ENCODE results near the gene BMPR2. TPM values are rescaled to one million over a fixed set of nuclear protein-coding genes. Genes with fewer than 3 reads are reported as not detected.
A peak's percentile ranks its signal among the peaks of the same experiment; 100 is the strongest.

The BMPR2 gene
- total RNA-seq, 2 donors from 2014 or later, result 7.6 to 12.3 TPM

- H3K27ac Mint-ChIP-seq, result no peak overlapping the region
- ATAC-seq (replicated peaks), result no peak
- peaks cover 5% of the 10 kb centered on the region for H3K4me1 Mint-ChIP-seq
- no peak overlapping the region for H3K4me3 Mint-ChIP-seq
- H3K36me3 Mint-ChIP-seq (ENCODE audit: low read depth), result no peaks in the 10 kb centered on the region
- H3K9me3 Mint-ChIP-seq, result no peaks in the 10 kb centered on the region
- H3K27me3 Mint-ChIP-seq, result no peaks in the 10 kb centered on the region
Observed at GRCh38 chr2:202604699-202605098, 228.6 kb downstream of the BMPR2 start.

- no peak overlapping the region for H3K4me3 Mint-ChIP-seq
- peaks cover 5% of the 10 kb centered on the region for H3K4me1 Mint-ChIP-seq
- H3K27ac Mint-ChIP-seq, result no peak overlapping the region
- ATAC-seq (replicated peaks), result peak; percentile 30
- no peaks in the 10 kb centered on the region for H3K27me3 Mint-ChIP-seq
- H3K36me3 Mint-ChIP-seq (ENCODE audit: low read depth), result no peaks in the 10 kb centered on the region
- H3K9me3 Mint-ChIP-seq, result no peaks in the 10 kb centered on the region
Observed at GRCh38 chr2:202605174-202605573, 229.0 kb downstream of the BMPR2 start.

- Mint-ChIP-seq H3K36me3 (ENCODE audit: low read depth) (no peaks in the 10 kb centered on the region), H3K9me3 (no peaks in the 10 kb centered on the region), H3K4me3 (no peak overlapping the region), H3K27ac (no peak overlapping the region), H3K27me3 (peaks cover 3% of the 10 kb centered on the region), H3K4me1 (peaks cover 5% of the 10 kb centered on the region)
- no peak for ATAC-seq (replicated peaks)
Observed at GRCh38 chr2:202608142-202608852, 232.2 kb downstream of the BMPR2 start.

GRCh38 chr2:202609381-202610145 lies 233.4 kb downstream of the BMPR2 start:
- H3K27ac Mint-ChIP-seq, result no peak overlapping the region
- peaks cover 3% of the 10 kb centered on the region for H3K27me3 Mint-ChIP-seq
- peak; percentile 93 for ATAC-seq (replicated peaks)
- peaks cover 5% of the 10 kb centered on the region for H3K4me1 Mint-ChIP-seq
- H3K4me3 Mint-ChIP-seq, result no peak overlapping the region
- H3K36me3 Mint-ChIP-seq (ENCODE audit: low read depth), result no peaks in the 10 kb centered on the region
- no peaks in the 10 kb centered on the region for H3K9me3 Mint-ChIP-seq

DNA sequence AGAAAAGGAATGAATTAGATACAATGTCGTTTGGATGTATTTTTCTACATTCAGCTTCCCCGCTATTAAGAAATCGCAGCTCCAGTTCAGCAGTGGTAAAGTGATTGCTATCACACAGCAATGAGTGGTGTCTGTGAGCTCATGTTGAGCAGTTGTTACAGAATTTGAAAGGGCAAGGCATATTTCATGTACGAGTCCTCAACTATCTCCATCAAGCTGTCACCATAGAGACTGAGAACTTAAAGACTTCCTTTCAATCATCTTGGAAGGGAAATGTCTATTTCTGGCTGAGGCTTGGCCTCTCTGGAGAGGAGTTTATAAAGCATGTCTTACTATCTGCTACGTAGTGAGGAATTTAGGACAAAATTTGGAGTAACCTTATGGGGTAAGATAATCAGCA lies 234.3 kb downstream of the BMPR2 start:
- Mint-ChIP-seq H3K36me3 (ENCODE audit: low read depth) (no peaks in the 10 kb centered on the region), H3K4me1 (no peaks in the 10 kb centered on the region)

DNA sequence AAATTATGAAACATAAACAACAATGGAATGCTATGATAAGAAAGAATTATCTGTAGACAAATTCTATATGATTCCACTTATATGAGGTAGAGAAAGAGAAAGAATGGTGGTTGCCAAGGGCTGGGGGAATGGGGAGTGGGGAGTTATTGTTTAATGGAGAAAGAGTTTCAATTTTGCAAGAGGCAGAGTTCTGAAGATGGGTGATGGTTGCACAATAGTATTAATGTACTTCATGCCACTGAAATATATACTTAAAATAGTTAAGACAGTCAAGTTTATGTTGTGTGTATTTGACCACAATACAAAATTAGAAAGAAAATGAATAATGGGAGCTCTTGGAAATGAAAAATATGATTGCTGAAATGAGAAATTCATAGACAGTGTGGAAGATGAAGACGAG lies 236.0 kb downstream of the BMPR2 start:
- H3K36me3 Mint-ChIP-seq (ENCODE audit: low read depth), result no peaks in the 10 kb centered on the region
- peaks cover 3% of the 10 kb centered on the region for H3K27me3 Mint-ChIP-seq
- no peak overlapping the region for H3K27ac Mint-ChIP-seq
- H3K4me1 Mint-ChIP-seq, result no peaks in the 10 kb centered on the region
- no peak overlapping the region for H3K4me3 Mint-ChIP-seq
- no peaks in the 10 kb centered on the region for H3K9me3 Mint-ChIP-seq
- ATAC-seq (replicated peaks), result no peak

More for the DNA sequence above, 234.3 kb downstream of the BMPR2 start:
- Mint-ChIP-seq H3K4me3 (no peak overlapping the region), H3K27ac (no peak overlapping the region), H3K27me3 (peaks cover 3% of the 10 kb centered on the region), H3K9me3 (no peaks in the 10 kb centered on the region)
- ATAC-seq (replicated peaks), result no peak

GRCh38 chr2:202613479-202613878 lies 237.4 kb downstream of the BMPR2 start:
- Mint-ChIP-seq H3K4me3 (no peak overlapping the region), H3K27ac (no peak overlapping the region), H3K27me3 (peaks cover 3% of the 10 kb centered on the region), H3K9me3 (no peaks in the 10 kb centered on the region), H3K4me1 (no peaks in the 10 kb centered on the region), H3K36me3 (ENCODE audit: low read depth) (no peaks in the 10 kb centered on the region)
- ATAC-seq (replicated peaks), result no peak

Other genes starting within 250 kb of the BMPR2 start
- gene SUMO1, start 137.7 kb upstream of the BMPR2 start, total RNA-seq, result 100 to 1,000 TPM in 1 of 2 donors, 10 to 100 TPM in 1; 81.8 to 115 TPM
- gene NOP58, start 110.6 kb upstream of the BMPR2 start, total RNA-seq, result 100 to 1,000 TPM; 157 to 183 TPM